Vagina (tissue), 2 donors: ENCODE results near the gene CRACR2B. TPM values are rescaled to one million over a fixed set of nuclear protein-coding genes. Genes with fewer than 3 reads are reported as not detected.

Experiments
- DNase-seq, 2 donors: peaks; one replicate each; pipeline ENCODE4 v3.0.0-alpha.2; 2017; ENCODE audit errors: extremely low spot score in 2 of 2
- H3K27ac ChIP-seq: fragments of 200-600 bp; sonication (generic); one replicate; pipeline ENCODE4 v1.5.1; 2019
- H3K27me3 ChIP-seq: fragments of 200-600 bp; sonication (generic); one replicate; pipeline ENCODE4 v1.5.1; 2019
- H3K36me3 ChIP-seq, 2 donors: fragments of 200-600 bp; sonication (generic); one replicate each; pipeline ENCODE4 v1.5.1; 2017 to 2019
- H3K4me1 ChIP-seq: fragments of 200-600 bp; sonication (generic); one replicate; pipeline ENCODE4 v1.5.1; 2019
- H3K4me3 ChIP-seq, 2 donors: fragments of 200-600 bp; sonication (generic); 1 replicate in 1 of 2; 2 replicates in 1 of 2; pipeline ENCODE4 v1.5.1; 2016 to 2019
- H3K9me3 ChIP-seq: fragments of 200-600 bp; sonication (generic); one replicate; pipeline ENCODE4 v1.5.1; 2019
- POLR2A ChIP-seq, 2 donors: fragments of 450-650 bp; IDR thresholded peaks; one replicate each; pipeline ENCODE4 v1.6.1; 2017; ENCODE audit warnings: antibody characterized with exemption in 2 of 2, mild to moderate bottlenecking in 2 of 2, moderate library complexity in 2 of 2
- POLR2AphosphoS5 ChIP-seq, 2 donors: sonication (generic); formaldehyde crosslinking; IDR thresholded peaks; one replicate each; pipeline ENCODE4 v1.9.0; 2017; ENCODE audit warnings: antibody characterized with exemption in 2 of 2, mild to moderate bottlenecking in 2 of 2, low read depth in 1 of 2; ENCODE audit not compliant: insufficient read depth in 1 of 2
- intact Hi-C: fragments of 100-400 bp; cut with DNase I; formaldehyde crosslinking; loops from one replicate; pipeline ENCODE4 v1.15.1; 2023
- total RNA-seq: library from RNA; depleted of rRNA; stranded (reverse); fragments of >200 nt; gene quantifications from one replicate; pipeline ENCODE4 v1.2.3, GENCODE V29; 2016
- TF ChIP-seq, protein P1 (sequence below), 3 experiments: fragments of 450-650 bp in 2 of 3; fragments of 200-600 bp in 1 of 3; sonication (generic) in 1 of 3; IDR thresholded peaks; one replicate each; pipeline ENCODE4 v1.5.1; 2017 to 2019; ENCODE audit warnings: antibody characterized with exemption in 3 of 3, mild to moderate bottlenecking in 2 of 3, moderate library complexity in 2 of 3

Gene CRACR2B
- total RNA-seq, 1 donor from 2014 or later: 4.9 TPM

DNA sequence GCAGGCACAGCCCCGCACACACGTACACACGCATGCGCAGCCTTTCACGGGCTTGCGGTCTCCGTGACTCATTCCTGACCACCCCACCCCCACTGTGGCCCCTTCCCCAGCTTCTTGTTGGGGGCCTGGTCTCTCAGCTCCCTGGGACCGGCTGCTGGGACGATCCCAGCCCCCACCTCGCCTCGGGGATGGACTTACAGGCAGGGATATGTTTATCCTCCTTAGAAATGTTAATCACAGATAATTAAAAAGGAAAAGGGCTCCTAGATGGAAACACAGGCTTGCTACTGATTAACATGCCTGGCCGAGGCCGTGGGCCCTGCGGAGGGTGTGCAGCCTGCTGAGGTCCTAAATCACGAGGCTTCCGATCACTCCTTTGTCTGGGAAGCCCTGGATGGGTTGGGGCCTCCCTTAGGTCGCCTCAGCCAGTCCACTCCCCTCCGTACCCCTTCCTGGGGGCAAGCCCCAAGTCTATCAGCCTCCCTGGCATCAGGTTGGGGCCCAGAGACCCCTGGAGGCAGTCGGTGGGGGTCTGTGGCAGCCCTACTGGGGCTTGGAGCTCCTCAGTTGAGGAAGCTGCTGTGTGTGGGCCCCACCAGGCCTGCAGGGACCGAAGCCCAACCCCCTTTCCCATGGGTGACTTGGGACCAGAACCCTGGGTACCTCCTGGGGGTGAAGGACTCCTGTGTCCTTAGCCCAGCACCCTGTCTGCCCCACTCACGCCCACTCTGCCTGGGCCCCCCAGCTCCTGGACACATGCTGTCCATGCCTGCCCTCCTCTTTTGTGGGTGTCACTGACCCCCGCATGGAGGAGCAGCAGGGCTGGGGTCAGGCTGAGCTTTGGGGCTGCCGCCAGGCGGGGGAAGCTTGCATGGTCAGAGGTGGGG lies 35.5 kb downstream of the CRACR2B start:
- Histone ChIP-seq H3K9me3 (no peaks in the 10 kb centered on the region), H3K27me3 (no peaks in the 10 kb centered on the region), H3K4me1 (peaks cover 33% of the 10 kb centered on the region), H3K27ac (no peak overlapping the region), H3K4me3 (no peak overlapping the region), H3K36me3 (peaks cover 0 to 12% of the 10 kb centered on the region in 2 donors)
- DNase-seq: no peak
- TF ChIP-seq POLR2AphosphoS5 (IDR thresholded peaks at IDR 0.05; ENCODE audit: insufficient read depth in 1 of 2, low read depth in 1 of 2) (no peak), POLR2A (IDR thresholded peaks at IDR 0.05) (no peak)
- TF ChIP-seq, protein P1, sequence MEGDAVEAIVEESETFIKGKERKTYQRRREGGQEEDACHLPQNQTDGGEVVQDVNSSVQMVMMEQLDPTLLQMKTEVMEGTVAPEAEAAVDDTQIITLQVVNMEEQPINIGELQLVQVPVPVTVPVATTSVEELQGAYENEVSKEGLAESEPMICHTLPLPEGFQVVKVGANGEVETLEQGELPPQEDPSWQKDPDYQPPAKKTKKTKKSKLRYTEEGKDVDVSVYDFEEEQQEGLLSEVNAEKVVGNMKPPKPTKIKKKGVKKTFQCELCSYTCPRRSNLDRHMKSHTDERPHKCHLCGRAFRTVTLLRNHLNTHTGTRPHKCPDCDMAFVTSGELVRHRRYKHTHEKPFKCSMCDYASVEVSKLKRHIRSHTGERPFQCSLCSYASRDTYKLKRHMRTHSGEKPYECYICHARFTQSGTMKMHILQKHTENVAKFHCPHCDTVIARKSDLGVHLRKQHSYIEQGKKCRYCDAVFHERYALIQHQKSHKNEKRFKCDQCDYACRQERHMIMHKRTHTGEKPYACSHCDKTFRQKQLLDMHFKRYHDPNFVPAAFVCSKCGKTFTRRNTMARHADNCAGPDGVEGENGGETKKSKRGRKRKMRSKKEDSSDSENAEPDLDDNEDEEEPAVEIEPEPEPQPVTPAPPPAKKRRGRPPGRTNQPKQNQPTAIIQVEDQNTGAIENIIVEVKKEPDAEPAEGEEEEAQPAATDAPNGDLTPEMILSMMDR (IDR thresholded peaks at IDR 0.05): no peak
- intact Hi-C loops: no loop called here

DNA sequence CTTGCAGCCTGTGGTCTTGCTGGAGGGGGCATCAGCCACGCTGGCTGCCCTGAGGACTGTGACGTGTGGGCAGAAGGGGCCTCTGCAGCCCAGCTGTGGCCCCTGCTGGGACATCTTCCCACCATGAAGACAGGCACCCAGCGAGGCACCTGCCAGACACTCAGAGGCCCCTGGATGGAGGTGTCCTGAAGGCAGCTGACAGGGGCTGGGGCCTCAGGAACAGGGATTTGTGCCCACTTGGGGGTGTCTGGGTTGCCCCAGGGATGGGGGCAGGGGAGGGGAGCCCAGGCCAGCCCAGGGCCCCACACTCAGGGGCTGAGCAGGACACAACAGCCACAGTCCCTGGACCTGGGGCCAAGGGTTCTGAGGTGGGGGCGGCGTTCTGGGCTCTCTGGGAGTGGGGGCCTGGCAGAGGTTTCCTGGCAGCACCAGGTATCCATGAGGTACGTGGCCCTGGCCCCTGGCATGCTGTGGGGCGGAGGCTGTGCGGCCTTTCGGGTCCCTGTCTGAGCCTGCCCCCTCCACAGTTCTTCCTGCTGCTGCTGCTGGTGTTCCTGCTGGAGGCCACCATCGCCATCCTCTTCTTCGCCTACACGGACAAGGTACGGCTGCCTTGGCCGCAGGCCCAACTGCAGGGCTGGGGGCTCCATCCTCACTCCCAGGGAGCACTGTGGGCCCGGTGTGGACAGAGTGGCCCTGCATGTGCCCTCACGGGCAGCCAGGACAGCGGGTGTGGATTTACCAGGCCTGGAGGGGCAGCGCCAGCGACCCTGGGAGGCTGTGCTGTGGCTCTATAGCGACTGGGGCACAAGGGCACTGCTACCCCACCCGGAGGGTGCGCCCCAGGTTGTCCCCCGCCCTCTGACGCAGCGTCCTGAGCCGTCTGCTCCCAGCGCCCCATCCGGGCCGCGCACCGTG lies 36.5 kb downstream of the CRACR2B start:
- intact Hi-C loops: no loop called here
- DNase-seq: no peak
- peaks cover 0 to 12% of the 10 kb centered on the region in 2 donors for H3K36me3 ChIP-seq

DNA sequence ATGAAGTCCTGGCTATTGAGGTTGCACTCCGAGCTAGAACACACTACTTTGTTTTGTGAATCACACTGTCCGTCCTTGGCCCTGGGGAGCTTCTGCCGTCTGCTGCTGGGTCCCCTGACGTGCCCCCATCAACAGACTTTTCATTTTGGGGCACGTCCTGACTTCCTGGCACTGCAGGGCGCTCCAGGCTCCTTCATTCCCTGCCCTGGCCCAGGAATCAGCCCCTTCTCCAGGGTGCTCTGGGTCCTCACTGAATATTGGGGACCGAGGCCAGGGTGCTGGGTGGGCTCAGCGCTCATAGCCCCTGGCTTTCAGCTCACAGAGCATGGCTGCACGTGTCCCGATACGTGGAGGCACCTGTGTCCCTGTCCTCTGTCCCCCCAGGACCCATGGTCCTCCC lies 37.2 kb downstream of the CRACR2B start:
- H3K9me3 ChIP-seq: no peaks in the 10 kb centered on the region
- peaks cover 17% of the 10 kb centered on the region for H3K4me1 ChIP-seq
- H3K27ac ChIP-seq: no peak overlapping the region
- no peak for DNase-seq
- H3K36me3 ChIP-seq: peaks cover 0 to 12% of the 10 kb centered on the region in 2 donors
- intact Hi-C loops: no loop called here
- H3K4me3 ChIP-seq: no peak overlapping the region
- no peaks in the 10 kb centered on the region for H3K27me3 ChIP-seq
- TF ChIP-seq POLR2AphosphoS5 (IDR thresholded peaks at IDR 0.05; ENCODE audit: insufficient read depth in 1 of 2, low read depth in 1 of 2): no peak
- no peak for TF ChIP-seq POLR2A (IDR thresholded peaks at IDR 0.05)
- TF ChIP-seq, protein P1 (IDR thresholded peaks at IDR 0.05): no peak

More for the DNA sequence above, 36.5 kb downstream of the CRACR2B start:
- H3K4me3 ChIP-seq: no peak overlapping the region
- H3K9me3 ChIP-seq: no peaks in the 10 kb centered on the region
- H3K27ac ChIP-seq: no peak overlapping the region
- H3K27me3 ChIP-seq: no peaks in the 10 kb centered on the region
- TF ChIP-seq POLR2A (IDR thresholded peaks at IDR 0.05): no peak
- TF ChIP-seq, protein P1 (IDR thresholded peaks at IDR 0.05): no peak
- TF ChIP-seq POLR2AphosphoS5 (IDR thresholded peaks at IDR 0.05; ENCODE audit: insufficient read depth in 1 of 2, low read depth in 1 of 2): no peak
- peaks cover 24% of the 10 kb centered on the region for H3K4me1 ChIP-seq

DNA sequence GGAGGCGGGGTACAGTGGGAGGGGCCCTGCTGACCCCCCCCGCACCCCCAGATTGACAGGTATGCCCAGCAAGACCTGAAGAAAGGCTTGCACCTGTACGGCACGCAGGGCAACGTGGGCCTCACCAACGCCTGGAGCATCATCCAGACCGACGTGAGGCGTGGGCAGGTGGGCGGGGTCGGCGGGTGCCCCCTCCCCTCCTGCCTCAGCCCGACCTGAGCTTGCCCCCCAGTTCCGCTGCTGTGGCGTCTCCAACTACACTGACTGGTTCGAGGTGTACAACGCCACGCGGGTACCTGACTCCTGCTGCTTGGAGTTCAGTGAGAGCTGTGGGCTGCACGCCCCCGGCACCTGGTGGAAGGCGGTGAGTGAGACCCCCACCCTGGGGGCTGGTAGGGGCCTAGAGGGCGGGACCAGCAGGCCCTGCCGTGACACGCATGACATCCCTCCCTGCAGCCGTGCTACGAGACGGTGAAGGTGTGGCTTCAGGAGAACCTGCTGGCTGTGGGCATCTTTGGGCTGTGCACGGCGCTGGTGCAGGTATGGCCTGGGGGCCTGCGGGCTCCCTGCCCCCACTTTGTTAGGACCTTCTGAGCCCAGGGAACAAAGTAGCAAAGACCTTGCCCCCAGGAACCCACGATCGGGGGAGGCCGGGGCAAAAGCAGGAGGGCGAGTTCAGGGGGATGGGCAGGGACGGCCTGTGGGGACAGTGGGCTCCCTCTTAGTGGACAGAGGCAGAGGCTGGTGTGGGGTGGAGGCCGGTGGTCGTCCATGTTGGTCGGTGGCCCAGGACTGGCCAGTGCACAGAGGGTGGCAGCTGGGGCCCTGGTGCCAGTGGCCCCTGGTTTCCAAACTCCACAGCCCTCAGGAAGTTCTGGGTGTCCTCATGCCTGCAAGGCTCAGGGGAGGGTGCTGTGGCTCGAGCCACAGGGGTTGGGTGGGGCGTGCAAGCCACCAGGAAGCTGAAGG lies 38.0 kb downstream of the CRACR2B start:
- no peak for DNase-seq
- Histone ChIP-seq H3K27ac (no peak overlapping the region), H3K4me1 (peaks cover 12% of the 10 kb centered on the region), H3K4me3 (no peak overlapping the region), H3K9me3 (no peaks in the 10 kb centered on the region), H3K36me3 (peaks cover 0 to 12% of the 10 kb centered on the region in 2 donors), H3K27me3 (no peaks in the 10 kb centered on the region)
- no peak for TF ChIP-seq POLR2AphosphoS5 (IDR thresholded peaks at IDR 0.05; ENCODE audit: insufficient read depth in 1 of 2, low read depth in 1 of 2)
- intact Hi-C loops: no loop called here
